ENCODE measurements around the gene ATP2A1.

The ATP2A1 gene

DNA sequence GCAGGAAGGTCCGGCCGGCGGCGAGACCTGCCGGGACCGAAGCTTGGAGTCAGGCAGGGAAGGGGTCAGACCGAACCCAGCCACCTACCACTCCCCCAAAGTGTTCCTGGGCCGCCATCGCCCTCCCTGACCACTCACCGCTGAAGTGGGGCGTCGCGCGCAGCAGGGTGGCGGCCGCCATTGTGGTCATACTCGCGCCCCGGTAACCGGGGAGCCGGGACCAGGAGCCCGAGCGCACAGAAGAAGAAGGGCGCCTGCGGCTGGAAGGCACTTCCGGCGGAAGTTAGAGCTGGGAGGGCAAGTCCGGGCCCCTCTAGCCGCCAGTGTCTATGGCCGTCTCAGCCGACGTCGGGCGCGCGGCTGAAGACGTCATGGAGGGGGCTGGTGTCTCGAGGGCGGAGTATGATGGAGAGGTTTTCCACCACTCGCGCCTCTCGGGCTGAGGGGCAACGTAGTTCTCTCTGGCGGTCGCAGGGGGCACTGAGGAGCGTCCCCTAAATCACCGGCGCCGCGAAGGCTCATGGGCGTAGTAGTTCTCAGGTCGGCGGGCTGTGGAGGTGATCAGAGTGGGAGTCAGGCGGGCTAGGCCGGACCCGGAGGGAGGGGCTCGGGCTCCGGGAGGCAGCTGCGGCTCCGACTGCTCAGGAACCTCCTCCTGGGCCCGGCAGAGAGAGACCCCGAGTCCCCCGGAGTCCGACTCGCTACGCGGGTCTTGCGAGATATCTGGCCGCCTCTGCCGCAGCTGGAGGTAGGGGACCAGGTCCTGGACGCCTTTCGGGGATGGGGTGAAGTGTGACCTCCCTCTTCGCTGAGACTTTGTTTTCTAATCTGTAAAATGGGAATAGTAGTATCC lies 32.0 kb upstream of the ATP2A1 start, which contains the start of gene TUFM:
Gene TUFM (minus strand): TSS at position 269 of the 853 bp plus-strand sequence. CDS start 79 bp downstream, at position 190.
- in situ Hi-C loops (cut with HindIII; ENCODE audit: low pct_ligation_motif_present, low sequenced_read_pairs) = no loop called here
- Histone ChIP-seq H3K36me3 (replicated peaks) (peaks cover 34% of the 10 kb centered on the region), H3K27me3 (replicated peaks) (no peaks in the 10 kb centered on the region), H3K4me3 (ENCODE audit: low read depth, low read length) (peak within 1 kb of the TSS; percentile 97), H3K27ac (peak within 1 kb of the TSS; percentile 50)
- TF ChIP-seq, protein P1, sequence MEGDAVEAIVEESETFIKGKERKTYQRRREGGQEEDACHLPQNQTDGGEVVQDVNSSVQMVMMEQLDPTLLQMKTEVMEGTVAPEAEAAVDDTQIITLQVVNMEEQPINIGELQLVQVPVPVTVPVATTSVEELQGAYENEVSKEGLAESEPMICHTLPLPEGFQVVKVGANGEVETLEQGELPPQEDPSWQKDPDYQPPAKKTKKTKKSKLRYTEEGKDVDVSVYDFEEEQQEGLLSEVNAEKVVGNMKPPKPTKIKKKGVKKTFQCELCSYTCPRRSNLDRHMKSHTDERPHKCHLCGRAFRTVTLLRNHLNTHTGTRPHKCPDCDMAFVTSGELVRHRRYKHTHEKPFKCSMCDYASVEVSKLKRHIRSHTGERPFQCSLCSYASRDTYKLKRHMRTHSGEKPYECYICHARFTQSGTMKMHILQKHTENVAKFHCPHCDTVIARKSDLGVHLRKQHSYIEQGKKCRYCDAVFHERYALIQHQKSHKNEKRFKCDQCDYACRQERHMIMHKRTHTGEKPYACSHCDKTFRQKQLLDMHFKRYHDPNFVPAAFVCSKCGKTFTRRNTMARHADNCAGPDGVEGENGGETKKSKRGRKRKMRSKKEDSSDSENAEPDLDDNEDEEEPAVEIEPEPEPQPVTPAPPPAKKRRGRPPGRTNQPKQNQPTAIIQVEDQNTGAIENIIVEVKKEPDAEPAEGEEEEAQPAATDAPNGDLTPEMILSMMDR (IDR thresholded peaks at IDR 0.05; ENCODE audit: low read depth, low read length, missing control alignments) = peak; percentile 76
- peak; percentile 97 for DNase-seq

DNA sequence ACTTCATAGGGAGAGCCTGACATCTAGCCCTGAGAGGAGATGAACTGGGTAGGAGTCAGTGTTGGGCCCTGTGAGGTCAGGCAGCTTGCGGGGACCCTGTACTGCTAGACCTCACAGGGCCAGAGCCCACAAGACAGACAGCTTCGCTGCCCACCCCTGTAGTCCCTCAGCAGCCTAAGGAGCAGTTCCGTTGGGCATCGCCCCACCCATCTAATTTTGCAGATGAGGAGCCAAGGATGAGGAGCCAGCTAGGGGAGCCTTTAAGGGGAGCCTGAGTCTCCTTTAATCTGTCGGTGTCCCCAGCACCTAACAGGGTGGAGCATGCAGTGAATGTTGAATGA lies 31.4 kb upstream of the ATP2A1 start:
- Histone ChIP-seq H3K27me3 (replicated peaks) (no peaks in the 10 kb centered on the region), H3K36me3 (replicated peaks) (peaks cover 31% of the 10 kb centered on the region), H3K27ac (peak overlapping the region; percentile 40), H3K4me3 (ENCODE audit: low read depth, low read length) (peak overlapping the region; percentile 97)
- in situ Hi-C loops (cut with HindIII; ENCODE audit: low pct_ligation_motif_present, low sequenced_read_pairs) = no loop called here
- TF ChIP-seq, protein P1 (IDR thresholded peaks at IDR 0.05; ENCODE audit: low read depth, low read length, missing control alignments) = no peak
- DNase-seq = no peak

DNA sequence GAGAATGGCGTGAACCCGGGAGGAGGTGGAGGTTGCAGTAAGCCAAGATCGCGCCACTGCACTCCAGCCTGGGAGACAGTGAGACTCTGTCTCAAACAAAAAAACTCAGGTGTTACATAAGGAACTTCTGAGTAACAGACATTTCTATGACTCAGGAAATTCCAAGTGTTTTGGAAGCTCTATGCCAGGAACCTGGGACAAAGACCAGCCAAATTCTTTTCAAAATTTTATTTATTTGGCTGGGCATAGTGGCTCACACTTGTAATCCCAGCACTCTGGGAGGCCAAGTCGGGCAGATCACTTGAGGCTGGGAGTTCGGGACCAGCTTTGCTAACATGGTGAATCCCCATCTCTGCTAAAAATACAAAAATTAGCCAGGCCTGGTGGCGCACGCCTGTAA lies 19.9 kb upstream of the ATP2A1 start:
- no peaks in the 10 kb centered on the region for H3K36me3 ChIP-seq (replicated peaks)
- no peak overlapping the region for H3K27ac ChIP-seq
- in situ Hi-C loops (cut with HindIII; ENCODE audit: low pct_ligation_motif_present, low sequenced_read_pairs) = no loop called here
- no peak overlapping the region for H3K4me3 ChIP-seq (ENCODE audit: low read depth, low read length)
- TF ChIP-seq, protein P1 (IDR thresholded peaks at IDR 0.05; ENCODE audit: low read depth, low read length, missing control alignments) = no peak
- no peak for DNase-seq
- no peaks in the 10 kb centered on the region for H3K27me3 ChIP-seq (replicated peaks)

DNA sequence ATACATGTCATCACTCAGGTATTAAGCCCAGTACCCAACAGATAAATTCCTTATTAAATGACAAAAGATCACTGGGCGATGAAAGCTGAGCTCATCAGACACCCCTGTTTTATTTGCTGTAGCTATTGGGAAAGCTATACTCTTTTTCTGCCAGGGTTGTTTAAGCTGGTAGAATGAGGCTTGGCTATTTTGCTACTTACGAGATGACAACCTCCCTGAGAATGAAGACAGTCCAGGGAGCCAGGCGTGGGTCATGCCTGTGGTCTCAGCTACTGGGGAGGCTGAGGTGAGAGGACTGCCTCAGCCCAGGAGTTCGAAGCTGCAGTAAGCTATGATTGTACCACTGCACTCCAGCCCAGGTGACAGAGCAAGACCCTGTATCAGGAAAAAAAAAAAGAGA lies 19.0 kb upstream of the ATP2A1 start:
- H3K27me3 ChIP-seq (replicated peaks) = no peaks in the 10 kb centered on the region
- H3K27ac ChIP-seq = no peak overlapping the region
- no peak for DNase-seq
- no peaks in the 10 kb centered on the region for H3K36me3 ChIP-seq (replicated peaks)
- in situ Hi-C loops (cut with HindIII; ENCODE audit: low pct_ligation_motif_present, low sequenced_read_pairs) = no loop called here
- TF ChIP-seq, protein P1 (IDR thresholded peaks at IDR 0.05; ENCODE audit: low read depth, low read length, missing control alignments) = no peak
- H3K4me3 ChIP-seq (ENCODE audit: low read depth, low read length) = no peak overlapping the region

DNA sequence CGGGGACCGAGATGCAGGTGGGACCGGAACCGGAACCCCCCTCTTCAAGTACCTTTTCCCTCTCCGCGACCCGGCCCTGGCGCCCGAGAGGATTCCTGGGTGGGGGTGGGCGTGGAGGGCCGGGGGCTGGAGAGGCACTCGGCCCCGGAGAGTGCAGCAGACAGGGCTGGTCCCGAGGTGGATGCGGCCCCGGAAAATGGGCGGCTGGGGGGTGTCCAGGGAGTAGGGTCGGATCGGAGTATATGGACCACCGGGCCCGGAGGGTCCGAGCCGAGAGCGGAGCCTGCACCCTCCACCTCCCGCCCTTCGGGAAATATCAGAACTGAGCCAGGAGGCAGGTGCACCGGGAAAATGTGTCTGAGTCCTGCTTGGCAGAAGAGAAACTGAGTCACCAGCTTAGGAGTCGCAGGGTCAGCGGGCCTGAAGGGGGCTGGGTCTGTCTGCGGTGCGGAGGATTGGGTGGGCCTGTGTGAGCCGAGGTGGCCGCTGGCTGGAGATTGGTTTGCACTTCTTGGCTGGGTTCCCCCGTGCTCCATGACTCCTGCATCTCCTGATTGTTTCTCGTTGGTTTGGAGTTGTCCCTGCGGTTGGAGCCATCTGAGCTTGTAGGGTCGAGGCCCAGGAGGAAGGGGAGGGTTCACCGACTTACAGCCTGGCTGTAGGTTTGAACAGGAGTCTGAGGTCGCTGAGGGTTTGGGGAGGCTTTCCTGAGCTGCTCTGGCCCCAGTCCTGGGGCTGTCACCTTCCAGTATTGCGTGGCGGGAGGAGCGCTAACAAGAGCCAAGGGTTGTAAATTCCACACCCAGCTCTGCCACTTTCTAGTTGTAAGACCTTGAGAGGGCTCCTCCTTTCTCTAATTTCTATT lies 14.1 kb upstream of the ATP2A1 start:
- peak; percentile 34 for DNase-seq
- no peaks in the 10 kb centered on the region for H3K27me3 ChIP-seq (replicated peaks)
- H3K27ac ChIP-seq = peak overlapping the region; percentile 87
- H3K36me3 ChIP-seq (replicated peaks) = peaks cover 14% of the 10 kb centered on the region
- TF ChIP-seq, protein P1 (IDR thresholded peaks at IDR 0.05; ENCODE audit: low read depth, low read length, missing control alignments) = no peak
- in situ Hi-C loops (cut with HindIII; ENCODE audit: low pct_ligation_motif_present, low sequenced_read_pairs) = no loop called here
- peak overlapping the region; percentile 95 for H3K4me3 ChIP-seq (ENCODE audit: low read depth, low read length)

Measured in brain microvascular endothelial cell (primary cell).